Lower lobe of right lung (tissue), 2 donors: ENCODE data around the gene FBXW4. TPM values are rescaled to one million over a fixed set of nuclear protein-coding genes. Genes with fewer than 3 reads are reported as not detected.

ENCODE experiments used
- ATAC-seq, 2 donors: fragments of 200-7000 bp; cut with Tn5 transposase; one replicate each; pipeline ENCODE4 v1.9.1; 2020 to 2022; ENCODE audit warnings: mild to moderate bottlenecking in 2 of 2, moderate library complexity in 2 of 2
- DNase-seq: peaks from one replicate; pipeline ENCODE4 v3.0.0-alpha.2; 2020
- H3K27ac ChIP-seq: fragments of 200-600 bp; one replicate; pipeline ENCODE4 v1.8.0; 2022
- H3K27me3 ChIP-seq: fragments of 200-600 bp; one replicate; pipeline ENCODE4 v1.8.0; 2022; ENCODE audit warnings: low read depth
- H3K36me3 ChIP-seq: fragments of 200-600 bp; one replicate; pipeline ENCODE4 v1.8.0; 2022; ENCODE audit warnings: mild to moderate bottlenecking
- H3K4me1 ChIP-seq: fragments of 200-600 bp; one replicate; pipeline ENCODE4 v1.8.0; 2022
- H3K4me3 ChIP-seq: fragments of 200-600 bp; one replicate; pipeline ENCODE4 v1.8.0; 2022; ENCODE audit warnings: mild to moderate bottlenecking
- H3K9me3 ChIP-seq: fragments of 200-600 bp; one replicate; pipeline ENCODE4 v1.8.0; 2022
- CTCF ChIP-seq: fragments of 200-600 bp; IDR thresholded peaks from one replicate; pipeline ENCODE4 v1.8.0; 2022; ENCODE audit warnings: antibody characterized with exemption, mild to moderate bottlenecking
- intact Hi-C: fragments of 100-400 bp; cut with DNase I; formaldehyde crosslinking; loops from one replicate; pipeline ENCODE4 v1.11.0; 2022
- long read RNA-seq: library from polyadenylated mRNA; unstranded; transcript quantifications from one replicate; pipeline ENCODE4 v2.0.0, GENCODE V29; 2021
- total RNA-seq: library from RNA; stranded (reverse); fragmentation: NEBNext Ultra II Directional; extraction: Animal tissue kit (Norgen Biotek cat#: 25700); gene quantifications from one replicate; pipeline ENCODE4 v1.2.1, GENCODE V29; 2021
- donor health status: DM: no; HTN: yes; CAD: no; lungs with severe emphysema.

The FBXW4 gene
- total RNA-seq = 88.6 TPM
- long read RNA-seq, transcript FBXW4-201 (9 exons, 2,483 nt) = major isoform, 54 of 78 reads
- long read RNA-seq, partial matches to known transcripts = 13 of 78 reads
- long read RNA-seq, other reads (novel, unspliced or antisense) = 10 of 78 reads

- DNase-seq (peak; percentile 77), ATAC-seq (peak; percentile 84 to 86)
- H3K4me1 ChIP-seq = peaks cover 46% of the 10 kb centered on the region
- no peak for TF ChIP-seq CTCF
- no peaks in the 10 kb centered on the region for H3K27me3 ChIP-seq
- intact Hi-C loops = no loop called here
- H3K36me3 ChIP-seq = no peaks in the 10 kb centered on the region
- H3K4me3 ChIP-seq = peak within 1 kb of the TSS; percentile 89
- no peaks in the 10 kb centered on the region for H3K9me3 ChIP-seq
- peak within 1 kb of the TSS; percentile 96 for H3K27ac ChIP-seq
Observed at GRCh38 chr10:101694674-101695403, at the start of gene FBXW4. Gene FBXW4, minus strand, starts transcription at chr10:101695170. Its CDS starts 65 bp downstream, at chr10:101695105.

- H3K27me3 ChIP-seq = peaks cover 12% of the 10 kb centered on the region
Observed at GRCh38 chr10:101744267-101744666, 49.3 kb upstream of the FBXW4 start.

GRCh38 chr10:101741938-101742337, 47.0 kb upstream of the FBXW4 start:
- ATAC-seq (no peak), DNase-seq (no peak)
- H3K4me1 ChIP-seq = no peaks in the 10 kb centered on the region
- H3K36me3 ChIP-seq = no peaks in the 10 kb centered on the region
- no peak overlapping the region for H3K27ac ChIP-seq
- no peak for TF ChIP-seq CTCF
- intact Hi-C loops = no loop called here
- H3K4me3 ChIP-seq = no peak overlapping the region
- H3K27me3 ChIP-seq = peaks cover 19% of the 10 kb centered on the region
- H3K9me3 ChIP-seq = no peaks in the 10 kb centered on the region

More at GRCh38 chr10:101744267-101744666, 49.3 kb upstream of the FBXW4 start:
- ATAC-seq (no peak), DNase-seq (no peak)
- TF ChIP-seq CTCF = no peak
- no peak overlapping the region for H3K27ac ChIP-seq
- H3K36me3 ChIP-seq = no peaks in the 10 kb centered on the region
- H3K9me3 ChIP-seq = no peaks in the 10 kb centered on the region
- intact Hi-C loops = no loop called here
- no peaks in the 10 kb centered on the region for H3K4me1 ChIP-seq
- no peak overlapping the region for H3K4me3 ChIP-seq

GRCh38 chr10:101736666-101737065, 41.7 kb upstream of the FBXW4 start:
- Histone ChIP-seq H3K27ac (no peak overlapping the region), H3K4me3 (no peak overlapping the region), H3K4me1 (no peaks in the 10 kb centered on the region), H3K9me3 (no peaks in the 10 kb centered on the region), H3K36me3 (no peaks in the 10 kb centered on the region), H3K27me3 (peaks cover 24% of the 10 kb centered on the region)
- DNase-seq = no peak
- no peak for TF ChIP-seq CTCF
- intact Hi-C loops = no loop called here
- ATAC-seq = no peak

- H3K4me1 ChIP-seq = no peaks in the 10 kb centered on the region
- H3K27ac ChIP-seq = no peak overlapping the region
- ATAC-seq = no peak
- no peak overlapping the region for H3K4me3 ChIP-seq
- intact Hi-C loops = no loop called here
- no peaks in the 10 kb centered on the region for H3K9me3 ChIP-seq
- H3K27me3 ChIP-seq = peaks cover 7% of the 10 kb centered on the region
- no peak for DNase-seq
- no peak for TF ChIP-seq CTCF
- H3K36me3 ChIP-seq = no peaks in the 10 kb centered on the region
Observed at GRCh38 chr10:101732096-101732495, 37.1 kb upstream of the FBXW4 start.
